ENCODE results near the gene AGPAT2.

The AGPAT2 gene

GRCh38 chr9:136672431-136673087, 14.7 kb downstream of the AGPAT2 start:
- no peak for FAIRE-seq

DNA sequence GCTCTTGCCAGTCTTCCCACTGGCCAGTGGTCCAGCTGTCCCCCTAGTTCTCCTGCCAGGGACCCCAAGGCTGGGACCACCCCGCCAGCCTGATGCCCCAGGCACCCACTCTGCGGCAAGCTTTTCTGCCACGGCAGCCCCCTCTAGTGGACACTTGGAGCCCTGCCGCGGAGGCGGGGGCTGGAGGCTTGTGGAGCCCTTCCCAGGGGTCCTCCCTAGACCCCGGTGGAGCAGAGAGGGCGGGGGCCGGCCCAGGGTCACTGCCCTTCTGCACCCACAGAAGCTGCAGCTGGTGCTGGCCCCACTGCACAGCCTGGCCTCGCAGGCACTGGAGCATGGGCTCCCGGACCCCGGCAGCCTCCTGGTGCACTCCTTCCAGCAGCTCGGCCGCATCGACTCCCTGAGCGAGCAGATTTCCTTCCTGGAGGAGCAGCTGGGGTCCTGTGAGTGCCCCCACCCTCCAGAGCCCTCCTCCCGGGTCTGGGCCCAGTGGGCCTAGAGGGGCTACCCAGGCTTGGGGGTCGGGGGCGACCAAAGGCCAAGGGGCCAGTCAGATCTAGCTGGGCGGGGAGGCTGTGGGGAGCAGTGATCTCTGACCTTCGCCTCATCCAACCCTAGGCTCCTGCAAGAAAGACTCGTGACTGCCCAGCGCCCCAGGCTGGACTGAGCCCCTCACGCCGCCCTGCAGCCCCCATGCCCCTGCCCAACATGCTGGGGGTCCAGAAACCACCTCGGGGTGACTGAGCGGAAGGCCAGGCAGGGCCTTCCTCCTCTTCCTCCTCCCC, 15.4 kb downstream of the AGPAT2 start:
- no peak for FAIRE-seq

GRCh38 chr9:136671254-136671614, 16.0 kb downstream of the AGPAT2 start:
- FAIRE-seq: no peak

DNA sequence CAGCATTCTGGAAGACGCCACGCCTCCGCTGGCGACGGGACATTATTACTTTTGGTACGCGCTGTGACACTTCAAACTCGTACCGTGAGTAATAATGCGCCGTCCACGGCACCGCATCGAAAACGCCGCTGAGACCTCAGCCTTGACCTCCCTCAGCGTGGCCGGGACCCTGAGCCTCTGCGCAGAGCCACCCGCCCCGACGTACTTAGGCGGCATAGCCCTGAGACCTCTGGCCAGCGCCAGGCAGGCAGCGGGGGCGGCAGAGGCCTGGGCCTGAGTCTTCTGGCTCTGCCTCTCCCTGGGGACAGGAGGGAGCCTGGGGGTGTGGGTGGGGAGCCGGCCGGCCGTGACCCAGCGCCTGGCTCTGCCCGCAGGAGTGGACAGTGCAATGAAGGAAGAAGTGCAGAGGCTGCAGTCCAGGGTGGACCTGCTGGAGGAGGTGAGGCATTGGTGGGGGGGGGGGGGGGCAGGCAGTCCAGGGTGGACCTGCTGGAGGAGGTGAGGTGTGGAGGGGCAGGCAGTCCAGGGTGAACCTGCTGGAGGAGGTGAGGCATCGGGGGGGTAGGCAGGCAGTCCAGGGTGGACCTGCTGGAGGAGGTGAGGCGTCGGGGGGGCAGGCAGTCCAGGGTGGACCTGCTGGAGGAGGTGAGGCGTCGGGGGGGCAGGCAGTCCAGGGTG, 16.5 kb downstream of the AGPAT2 start:
- FAIRE-seq: no peak

DNA sequence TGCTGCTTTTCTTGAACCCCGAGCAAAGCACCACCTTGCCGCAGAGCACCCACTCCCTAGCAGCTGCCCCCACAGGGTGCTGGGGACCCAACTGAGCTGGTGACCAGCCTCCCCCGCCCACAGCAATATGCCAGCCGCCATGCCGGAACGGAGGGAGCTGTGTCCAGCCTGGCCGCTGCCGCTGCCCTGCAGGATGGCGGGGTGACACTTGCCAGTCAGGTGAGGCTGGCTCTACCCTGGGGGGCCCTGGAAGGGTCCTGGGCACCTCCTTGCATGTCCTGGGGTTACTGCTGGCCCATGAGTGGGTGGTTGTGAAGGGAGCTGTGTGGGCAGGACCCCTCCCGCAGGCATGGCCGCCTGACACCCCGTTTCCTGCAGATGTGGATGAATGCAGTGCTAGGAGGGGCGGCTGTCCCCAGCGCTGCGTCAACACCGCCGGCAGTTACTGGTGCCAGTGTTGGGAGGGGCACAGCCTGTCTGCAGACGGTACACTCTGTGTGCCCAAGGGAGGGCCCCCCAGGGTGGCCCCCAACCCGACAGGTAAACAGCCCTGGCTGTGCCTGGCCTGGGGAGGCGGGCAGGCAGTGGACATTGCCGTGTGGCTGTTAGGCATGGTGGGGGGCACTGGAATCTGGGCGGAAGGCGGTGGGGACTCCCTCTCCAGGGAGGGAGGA, 17.3 kb downstream of the AGPAT2 start:
- FAIRE-seq: no peak

- FAIRE-seq: no peak
Observed at GRCh38 chr9:136668983-136669790, 18.1 kb downstream of the AGPAT2 start.

DNA sequence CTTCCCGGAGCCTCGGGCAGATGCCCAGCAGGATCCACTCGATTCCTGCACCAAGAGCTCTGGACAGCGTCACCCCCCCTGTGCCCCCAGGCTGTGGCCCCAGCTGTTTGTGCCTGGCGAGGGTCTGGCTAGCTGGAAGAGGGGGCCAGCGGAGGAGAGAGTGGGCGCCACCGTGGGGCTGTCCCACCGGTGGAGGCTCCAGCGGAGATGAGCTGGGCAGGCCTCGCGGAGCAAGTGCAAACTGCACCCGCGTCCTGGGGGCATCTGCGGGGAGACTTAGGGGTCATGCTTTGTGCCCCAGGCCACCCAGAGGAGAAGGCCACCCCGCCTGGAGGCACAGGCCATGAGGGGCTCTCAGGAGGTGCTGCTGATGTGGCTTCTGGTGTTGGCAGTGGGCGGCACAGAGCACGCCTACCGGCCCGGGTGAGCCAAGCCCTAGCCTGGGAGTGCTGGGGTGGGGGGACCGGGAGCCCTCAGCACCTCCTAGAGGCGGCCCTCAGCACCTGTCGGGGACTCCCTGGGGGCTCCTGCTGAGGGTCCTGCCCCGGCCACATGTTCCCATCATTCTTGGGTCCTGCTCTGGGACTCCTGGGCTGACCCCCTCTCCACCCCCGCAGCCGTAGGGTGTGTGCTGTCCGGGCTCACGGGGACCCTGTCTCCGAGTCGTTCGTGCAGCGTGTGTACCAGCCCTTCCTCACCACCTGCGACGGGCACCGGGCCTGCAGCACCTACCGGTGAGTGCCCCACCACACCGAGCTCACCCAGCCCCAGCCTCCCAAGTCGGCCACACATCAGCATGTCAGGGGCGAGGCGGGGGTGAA, 19.1 kb downstream of the AGPAT2 start:
- FAIRE-seq: no peak

- FAIRE-seq: no peak
Observed at GRCh38 chr9:136667214-136667939, 19.9 kb downstream of the AGPAT2 start.

GRCh38 chr9:136666372-136667213, 20.7 kb downstream of the AGPAT2 start:
- no peak for FAIRE-seq

- FAIRE-seq: no peak
Observed at GRCh38 chr9:136665704-136666371, 21.4 kb downstream of the AGPAT2 start.

DNA sequence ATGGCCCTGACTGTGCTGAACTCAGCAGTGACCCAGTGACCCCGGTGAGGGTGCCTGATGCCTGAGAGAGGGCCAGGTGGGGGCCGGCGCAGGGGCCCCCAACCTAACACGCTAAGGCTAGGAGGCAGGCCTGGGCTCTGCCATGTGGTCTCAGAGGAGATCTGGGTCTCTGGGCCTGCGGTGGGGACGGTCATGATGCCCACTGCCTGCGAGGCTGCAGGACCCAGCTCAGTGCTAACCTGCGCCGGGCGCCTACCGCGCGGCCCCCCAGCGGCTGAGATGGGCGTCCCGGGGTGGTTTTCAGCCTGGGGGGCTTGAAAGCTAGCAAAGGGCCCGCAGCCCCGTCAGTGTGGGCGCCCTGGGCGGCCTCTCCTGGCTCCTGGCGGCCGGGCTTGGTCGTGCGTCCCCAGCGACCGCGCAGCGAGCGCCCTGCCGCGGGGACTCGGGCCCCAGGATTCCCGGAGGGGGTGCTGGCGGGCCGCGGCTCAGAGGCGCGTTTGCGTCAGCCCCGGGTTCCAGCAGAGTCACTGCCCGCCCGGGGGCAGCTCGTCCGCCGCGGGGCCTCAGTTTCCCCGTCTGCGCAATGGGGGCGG, 22.1 kb downstream of the AGPAT2 start:
- no peak for FAIRE-seq

- no peak for FAIRE-seq
Observed at GRCh38 chr9:136664000-136664915, 23.0 kb downstream of the AGPAT2 start.

DNA sequence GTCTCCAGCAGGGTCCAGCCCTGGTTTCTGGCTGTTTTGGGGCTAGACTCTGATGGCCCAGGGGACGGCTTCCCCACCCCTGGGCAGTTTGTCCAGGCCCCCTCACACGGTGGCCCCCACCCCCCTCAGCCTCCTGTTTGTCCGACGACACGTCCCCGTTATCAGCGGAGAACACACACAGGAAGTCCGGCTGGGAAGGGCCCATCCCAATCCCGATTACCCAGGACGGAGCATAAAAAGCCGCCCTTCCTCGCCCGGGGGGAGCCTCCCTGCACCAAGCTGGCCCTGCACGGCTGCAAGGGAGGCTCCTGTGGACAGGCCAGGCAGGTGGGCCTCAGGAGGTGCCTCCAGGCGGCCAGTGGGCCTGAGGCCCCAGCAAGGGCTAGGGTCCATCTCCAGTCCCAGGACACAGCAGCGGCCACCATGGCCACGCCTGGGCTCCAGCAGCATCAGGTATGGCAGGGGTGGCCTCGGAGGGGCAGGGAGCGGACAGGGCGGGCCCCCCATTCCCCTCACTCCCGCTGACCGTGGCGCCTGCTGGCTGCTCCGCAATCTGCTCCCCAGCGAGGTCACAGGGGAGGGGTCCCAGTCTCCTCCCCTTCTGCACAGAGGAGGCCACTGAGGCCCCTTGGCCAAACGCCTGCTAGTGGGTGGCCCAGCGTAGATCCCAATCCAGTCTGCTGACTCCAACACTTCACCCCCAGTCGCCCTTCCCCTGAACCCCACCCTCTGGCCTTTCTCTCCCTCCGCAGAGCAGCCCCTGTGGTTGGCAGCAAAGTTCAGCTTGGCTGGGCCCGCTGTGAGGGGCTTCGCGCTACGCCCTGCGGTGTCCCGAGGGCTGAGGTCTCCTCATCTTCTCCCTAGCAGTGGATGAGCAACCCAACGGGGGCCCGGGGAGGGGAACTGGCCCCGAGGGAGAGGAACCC, 24.3 kb downstream of the AGPAT2 start, which contains the start of gene EGFL7:
EGFL7 (plus strand) TSS at position 261 of the 926 bp plus-strand sequence. CDS start 5,367 bp downstream, outside the sequence.
- no peak for FAIRE-seq

GRCh38 chr9:136662326-136662655, 25.0 kb downstream of the AGPAT2 start:
- no peak for FAIRE-seq

GRCh38 chr9:136661641-136662325, 25.5 kb downstream of the AGPAT2 start:
- no peak for FAIRE-seq
